HuH-7 (cell line): ENCODE data around the gene CCDC127.
"Not testable (repeated sequence)": the region's sequence is repeated elsewhere in the genome, so short reads cannot be mapped to it uniquely, and the experiment has no call there.

ENCODE experiments used
- DNase-seq: peaks from one replicate; pipeline ENCODE4 v3.0.0; 2011; ENCODE audit warnings: low spot score

CCDC127 gene

DNA sequence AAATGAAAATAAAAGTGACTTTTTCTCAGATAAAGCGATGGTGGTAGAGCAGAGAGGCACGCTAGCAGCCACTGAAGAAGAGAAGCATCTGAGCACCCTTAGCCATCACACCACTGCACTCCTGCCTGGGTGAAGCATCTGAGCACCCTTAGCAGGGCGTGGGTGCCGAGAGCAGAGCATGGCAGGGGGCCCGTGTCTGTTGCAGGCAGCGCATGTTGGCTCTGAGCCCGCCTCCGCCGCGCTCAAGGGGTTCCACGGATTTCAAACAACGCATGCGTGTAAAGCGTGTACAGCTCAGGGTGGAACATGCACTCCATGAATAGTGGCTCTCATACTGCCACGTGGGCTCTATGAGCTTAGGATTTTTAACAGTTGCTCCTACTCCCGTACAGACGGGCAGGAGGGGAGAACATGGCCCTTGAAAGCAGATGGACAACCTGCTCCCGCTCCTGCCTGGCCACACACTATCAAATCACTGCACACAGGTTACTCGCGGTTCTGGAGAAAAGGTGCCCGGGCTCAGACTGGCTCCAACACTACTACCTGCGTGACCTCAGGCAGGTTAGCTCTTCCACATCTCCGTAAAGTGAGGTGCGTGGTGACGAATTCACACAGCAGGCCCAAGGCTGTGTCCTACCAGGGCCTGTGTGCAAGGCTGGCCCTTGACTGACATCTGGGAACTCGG, 14.6 kb downstream of the CCDC127 start:
- no peak for DNase-seq

DNA sequence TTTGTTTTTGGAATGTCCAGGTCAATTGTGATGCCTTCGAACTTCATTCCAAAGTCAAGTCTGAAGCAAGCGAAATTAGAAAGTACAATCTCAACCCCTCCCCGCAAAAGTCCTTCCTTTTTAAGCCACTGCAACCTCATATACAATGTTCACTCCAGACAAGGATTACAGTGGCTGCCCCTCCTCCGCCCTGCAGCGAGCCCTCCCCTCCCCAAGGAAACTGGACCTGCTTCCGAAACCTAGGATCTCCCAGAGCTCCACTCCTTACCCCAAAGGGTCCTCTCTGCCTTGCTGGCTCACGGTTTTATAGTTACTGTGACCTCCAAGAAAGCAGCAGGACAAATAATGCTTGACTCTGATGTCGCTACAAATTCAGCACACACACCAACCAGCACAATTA, 16.3 kb downstream of the CCDC127 start:
- DNase-seq: no peak

DNA sequence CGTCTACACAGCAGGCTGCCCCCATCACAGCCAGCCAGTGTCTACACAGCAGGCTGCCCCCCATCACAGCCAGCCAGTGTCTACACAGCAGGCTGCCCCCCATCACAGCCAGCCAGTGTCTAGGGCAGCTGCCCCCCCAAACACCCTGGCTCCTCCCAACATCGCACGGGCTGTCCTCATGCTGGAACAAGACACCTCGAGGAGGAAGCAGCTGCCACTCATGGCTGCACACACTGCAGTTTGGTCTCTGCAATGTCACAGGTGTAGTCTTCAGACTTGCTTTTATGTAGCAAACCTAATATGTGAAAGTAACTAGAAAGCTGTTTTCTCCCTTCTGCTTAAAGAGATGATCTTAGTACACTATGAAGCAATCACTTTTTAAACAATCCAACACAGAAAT, 17.0 kb downstream of the CCDC127 start:
- no peak for DNase-seq

DNA sequence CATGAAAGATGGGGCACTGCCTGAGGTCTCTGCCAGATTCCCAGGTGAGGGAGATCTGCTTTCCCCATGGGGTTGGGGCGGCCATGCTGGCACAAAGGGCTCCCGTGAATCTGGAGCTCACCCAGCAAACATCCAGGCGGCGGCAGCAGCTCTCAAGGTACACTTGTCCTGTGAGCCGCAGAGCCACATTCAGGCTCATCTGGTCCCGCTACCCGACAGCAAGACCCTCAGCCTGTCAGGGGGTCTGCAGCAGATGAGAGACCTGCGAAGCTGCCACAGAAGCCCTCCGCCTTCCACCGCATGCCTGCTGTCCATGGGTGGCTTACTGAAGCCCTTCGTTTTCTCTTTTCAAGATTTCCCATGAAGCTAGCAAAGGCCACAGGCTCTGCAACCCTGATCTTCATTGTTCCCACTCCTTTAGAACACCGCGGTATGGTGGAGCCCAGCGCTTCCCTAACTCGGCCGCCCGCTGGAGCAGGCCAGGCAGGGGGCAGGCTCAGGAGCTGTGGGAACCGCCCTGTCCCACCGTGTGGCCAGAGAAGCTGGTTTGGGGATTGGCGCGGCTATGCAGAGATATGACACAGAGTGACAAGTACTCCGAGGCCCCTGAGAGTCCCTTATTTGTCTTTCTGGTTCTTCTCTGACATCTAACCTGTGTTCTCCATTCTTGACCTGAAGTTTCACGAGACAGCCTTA, 17.9 kb downstream of the CCDC127 start:
- DNase-seq: no peak

DNA sequence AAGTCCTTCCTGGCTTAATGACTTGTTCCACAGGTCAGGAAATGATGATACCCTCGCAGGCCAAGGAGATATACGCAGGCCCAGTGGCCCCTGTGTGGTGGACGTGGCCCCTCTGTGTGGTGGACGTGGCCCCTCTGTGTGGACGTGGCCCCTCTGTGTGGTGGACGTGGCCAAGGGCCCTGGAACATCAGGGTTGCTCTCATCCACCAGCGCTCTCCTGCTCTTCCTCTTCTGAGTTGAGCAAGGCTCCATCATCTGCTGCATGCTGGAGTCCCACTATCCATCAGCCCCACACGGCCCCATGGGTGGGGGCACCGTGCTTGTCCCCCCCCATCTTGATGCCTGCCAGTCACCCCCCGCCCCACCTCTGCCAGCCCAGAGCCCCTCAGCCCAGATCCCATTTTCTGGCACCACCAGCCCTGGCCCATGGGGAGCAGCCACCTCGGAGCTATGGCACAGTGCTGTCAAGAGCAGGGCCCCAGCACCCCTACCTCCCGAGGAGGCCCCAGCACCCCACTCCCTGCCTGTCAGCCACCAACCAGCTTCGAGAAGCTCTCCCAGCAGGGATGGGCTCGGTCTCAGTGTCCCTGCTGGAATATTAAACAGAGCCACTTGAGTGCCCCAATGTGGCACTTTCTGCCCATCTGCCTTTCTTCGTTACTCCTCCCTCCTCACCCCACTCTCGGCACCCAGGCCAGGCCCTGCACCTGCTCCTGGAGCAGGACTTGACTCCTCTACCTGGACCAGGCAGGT, 18.6 kb downstream of the CCDC127 start:
- no peak for DNase-seq

DNA sequence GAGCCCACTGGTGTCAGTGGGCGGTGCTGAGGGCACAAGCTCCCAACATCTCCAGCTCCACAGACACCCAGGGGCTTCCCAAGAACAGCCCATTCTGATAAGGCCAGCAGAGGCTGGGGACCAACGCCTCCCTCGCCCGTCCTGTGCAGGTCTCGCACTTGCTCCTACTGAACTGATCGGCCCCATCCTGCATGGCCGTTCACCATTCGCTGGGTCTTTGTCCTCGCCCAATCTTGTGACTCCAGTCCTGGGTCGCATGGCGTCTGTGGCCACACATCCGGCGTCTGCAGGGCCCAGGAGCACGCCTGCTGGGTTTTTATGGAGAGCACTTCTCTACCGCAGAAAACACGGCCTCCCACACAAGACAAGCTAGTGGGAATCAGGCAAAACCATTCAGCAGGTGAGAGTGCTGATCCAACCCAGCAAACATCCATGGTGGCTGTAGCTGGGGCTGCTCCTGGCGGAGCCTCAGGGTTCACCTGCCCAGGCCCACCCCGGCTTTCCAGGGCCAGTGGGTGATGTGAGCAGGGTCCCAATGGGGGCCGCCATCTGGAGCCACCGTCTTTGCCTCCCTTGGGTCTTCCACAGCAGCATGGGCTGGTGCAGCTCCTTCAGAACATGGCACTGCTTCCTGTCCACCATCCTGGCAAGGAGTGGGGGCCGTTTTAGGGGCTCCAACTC, 19.3 kb downstream of the CCDC127 start:
- DNase-seq: no peak

DNA sequence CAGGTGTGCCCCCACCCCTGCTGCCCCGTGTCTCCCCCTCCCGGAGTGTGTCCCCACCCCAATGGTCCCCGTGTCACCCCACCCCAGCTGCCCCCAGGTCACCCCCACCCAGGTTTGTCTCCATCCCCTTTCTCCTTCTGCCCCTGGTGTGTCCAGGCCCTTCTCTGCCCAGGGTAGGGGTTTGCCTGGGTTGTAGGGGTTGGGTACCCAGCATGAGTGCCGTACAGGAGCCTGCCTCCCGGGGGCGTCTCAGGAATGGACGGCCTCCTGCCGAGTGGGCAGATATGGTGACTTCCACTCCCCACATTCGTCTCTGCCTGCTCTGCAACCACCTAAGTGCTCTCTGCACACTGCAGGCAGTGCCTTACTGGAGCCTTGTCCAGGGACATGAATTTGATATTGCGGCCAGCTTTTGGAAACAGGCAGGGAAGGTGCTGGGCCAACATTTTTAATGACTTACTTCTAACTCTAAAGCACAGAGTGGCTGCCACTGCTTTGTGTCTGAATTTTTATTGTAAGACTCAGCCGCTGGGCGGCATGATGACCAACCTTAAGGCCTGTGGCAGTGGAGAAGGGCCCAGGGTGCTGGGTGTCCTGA, 20.0 kb downstream of the CCDC127 start:
- DNase-seq: no peak

DNA sequence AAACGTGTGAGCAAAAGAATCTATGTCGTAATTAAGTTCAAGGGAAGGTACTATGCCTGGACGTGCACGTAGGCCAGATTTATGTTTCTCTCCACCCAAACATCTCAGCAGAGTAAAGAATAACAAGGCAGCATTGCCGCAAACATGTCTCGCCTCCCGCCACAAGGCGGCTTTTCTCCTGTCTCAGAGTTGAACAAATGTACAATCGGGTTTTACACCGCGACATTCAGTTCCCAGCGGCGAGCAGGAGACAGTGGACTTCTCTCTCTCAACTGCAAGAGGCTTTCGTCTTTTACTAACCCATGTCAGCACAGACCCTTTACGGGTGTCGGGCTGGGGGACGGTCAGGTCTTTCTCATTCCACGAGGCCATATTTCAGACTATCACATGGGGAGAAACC, 20.9 kb downstream of the CCDC127 start:
- not testable (repeated sequence) for DNase-seq

DNA sequence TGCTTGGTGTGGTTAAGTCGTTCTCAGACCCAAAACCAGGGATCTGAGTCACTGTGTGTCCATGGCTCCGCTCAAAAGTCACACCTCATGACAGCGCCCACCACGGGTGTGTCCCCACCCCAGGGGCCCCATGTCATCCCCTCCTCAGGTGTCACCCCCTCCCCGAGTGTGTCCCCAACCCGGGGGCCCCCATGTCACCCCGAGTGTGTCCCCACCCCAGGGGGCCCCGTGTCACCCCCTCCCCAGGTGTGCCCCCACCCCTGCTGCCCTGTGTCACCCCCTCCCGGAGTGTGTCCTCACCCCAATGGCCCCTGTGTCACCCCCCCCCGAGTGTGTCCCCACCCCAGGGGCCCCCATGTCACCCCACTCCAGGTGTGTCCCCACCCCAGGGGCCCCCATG, 21.6 kb downstream of the CCDC127 start:
- DNase-seq: no peak

DNA sequence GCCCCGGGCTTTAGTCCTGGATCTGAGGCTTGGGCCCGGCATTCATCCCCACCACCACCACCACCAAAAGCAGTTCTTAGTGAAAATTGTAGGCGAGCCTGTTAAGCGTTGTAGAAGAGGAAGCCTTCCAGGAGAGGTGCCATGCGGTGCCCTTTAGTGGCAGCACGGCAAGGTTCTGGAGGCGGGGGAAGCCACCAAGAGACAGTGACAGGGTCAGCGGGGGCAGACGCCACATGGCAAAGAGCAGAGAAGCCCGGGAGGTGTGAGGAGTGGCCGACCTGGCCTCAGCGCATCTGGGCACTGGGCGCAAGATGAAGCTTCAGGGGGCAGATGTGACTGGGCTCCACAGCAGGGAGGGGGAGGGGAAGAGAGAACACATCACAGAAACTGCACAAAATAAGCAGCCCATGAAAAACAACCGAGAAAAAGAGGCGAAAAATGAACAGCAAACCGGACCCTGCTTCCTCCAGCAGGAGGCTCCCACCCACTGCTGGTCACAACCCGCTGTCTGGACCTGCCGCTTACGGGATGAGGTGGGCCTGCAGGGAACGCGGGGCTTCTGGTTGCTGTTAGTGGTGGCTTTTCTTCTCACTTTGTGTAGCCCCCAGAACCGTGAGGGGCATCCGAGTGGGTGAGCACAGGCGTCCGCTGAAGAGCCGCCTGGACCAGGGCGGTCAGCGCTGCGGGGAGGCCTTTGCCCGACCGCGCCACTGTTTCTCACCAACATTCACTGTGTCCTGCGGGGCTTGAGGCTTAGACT, 22.4 kb downstream of the CCDC127 start:
- no peak for DNase-seq

DNA sequence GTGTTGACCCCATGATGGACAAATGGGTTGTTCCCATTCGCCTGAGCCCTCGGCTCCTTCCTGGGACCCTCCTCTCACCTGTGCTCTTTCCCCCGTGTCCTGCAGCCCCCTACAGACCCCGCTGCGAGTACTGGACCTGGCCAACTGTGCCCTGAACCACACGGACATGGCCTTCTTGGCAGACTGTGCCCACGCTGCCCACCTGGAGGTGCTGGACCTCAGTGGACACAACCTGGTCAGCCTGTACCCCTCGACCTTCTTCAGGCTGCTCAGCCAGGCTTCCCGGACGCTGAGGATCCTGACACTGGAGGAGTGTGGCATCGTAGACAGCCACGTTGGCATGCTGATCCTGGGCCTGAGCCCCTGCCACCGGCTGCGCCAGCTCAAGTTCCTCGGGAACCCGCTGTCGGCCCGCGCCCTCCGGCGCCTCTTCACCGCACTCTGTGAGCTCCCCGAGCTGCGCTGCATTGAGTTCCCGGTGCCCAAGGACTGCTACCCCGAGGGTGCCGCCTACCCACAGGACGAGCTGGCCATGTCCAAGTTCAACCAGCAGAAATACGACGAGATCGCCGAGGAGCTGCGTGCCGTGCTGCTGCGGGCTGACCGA, 23.2 kb downstream of the CCDC127 start:
- DNase-seq: no peak

DNA sequence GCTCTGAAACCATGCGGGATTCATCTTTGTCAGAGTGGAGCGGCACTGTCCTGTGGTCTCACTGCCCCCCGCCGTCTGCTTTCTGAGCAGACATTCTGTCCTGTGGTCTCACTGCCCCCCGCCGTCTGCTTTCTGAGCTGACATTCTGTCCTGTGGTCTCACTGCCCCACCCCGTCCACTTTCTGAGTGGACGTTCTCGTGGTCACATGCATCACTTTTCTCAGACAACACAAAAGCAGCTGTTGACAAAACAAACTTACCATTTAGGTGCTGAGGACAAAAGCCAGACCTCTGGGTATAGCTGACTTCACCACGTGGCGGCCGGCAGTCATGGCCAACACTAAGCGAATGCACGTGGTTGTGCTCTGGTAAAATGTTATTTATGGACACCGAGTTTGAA, 23.9 kb downstream of the CCDC127 start:
- DNase-seq: no peak

DNA sequence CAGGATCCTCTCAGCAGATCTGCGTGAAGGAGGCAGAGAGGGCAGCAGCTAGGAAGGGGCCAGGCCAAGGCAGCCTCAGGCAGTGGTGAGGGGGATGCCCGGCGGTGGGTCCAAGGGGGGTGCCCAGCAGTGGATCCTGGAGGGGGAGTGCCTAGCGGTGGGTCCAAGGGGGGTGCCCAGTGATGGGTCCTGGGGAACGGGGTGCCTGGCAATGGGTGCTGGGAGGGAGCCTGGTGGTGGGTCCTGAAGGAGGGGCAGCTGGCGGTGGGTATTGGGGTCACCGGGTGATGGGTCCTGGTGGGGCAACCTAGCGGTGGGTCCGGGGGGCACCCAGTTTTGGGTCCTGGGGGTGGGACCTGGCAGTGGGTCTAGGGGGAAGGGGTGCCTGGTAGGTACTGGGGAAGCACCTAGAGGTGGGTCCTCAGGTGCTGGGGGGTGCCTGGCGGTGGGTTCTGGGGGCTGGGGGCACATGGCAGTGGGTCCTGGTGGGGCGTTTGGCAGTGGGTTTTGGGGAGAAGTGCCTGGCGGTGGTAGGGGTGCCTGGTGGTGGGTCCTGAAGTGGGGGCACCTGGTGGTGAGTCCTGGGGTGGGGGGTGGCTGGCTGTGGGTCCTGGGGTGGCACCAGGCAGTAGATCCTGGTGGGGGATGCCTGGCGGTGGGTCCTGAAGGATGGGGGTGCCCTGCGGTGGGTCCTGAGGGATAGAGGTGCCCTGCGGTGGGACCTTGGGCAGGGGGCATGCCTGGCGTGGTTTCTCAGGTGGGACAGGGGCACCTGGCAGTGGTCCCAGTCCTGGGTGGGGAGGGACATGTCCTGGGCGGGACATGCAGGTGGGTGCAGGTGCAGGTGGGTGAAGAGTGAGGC, 24.8 kb downstream of the CCDC127 start:
- no peak for DNase-seq

DNA sequence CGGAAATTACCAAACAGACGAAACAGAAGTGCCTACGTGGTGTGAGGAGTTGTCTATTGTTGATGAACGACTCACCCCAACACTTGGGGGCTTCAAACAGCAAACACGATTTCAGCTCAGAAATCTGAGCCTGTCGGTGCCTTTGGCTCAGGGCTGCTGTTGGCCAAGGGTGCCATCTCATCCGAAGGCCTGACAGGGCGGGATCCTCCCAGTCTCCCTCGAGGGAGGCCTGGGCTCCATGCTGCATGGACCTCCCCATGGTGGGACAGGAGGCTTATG, 25.3 kb downstream of the CCDC127 start:
- no peak for DNase-seq

DNA sequence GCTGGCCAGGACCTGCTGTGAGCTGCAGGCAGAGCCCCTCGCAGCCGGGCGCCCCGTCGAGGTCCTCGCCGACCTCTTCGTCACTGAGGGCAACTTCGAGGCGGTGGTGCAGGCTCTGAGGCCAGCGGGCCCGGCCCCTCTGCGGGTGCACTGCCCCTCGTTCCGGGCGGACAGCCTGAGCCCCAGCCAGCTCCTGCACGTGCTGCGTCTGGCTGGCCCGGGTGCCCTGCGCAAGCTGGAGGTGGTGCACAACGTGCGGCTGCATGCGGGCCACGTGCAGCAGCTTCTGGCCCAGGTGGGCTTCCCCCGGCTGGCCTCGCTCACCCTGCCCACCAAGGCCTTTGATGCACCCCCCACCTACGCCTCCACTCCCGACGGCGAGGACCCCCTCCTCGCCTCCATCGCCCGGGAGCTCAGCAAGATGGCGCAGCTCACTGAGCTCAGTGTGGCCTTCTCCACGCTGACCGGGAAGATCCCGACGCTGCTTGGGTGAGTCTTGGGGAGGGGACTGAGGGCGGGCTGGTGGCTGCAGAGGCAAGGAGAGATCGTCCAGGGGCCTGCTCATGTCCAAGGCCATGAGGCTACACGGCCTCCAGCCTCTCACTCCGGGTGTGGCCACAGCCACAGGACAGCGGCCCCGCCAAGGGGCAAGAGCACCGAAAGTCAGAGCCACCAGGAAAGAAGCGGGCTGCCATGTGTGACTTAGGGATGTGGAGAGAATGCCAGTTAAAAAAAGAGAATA, 25.8 kb downstream of the CCDC127 start:
- DNase-seq: no peak

DNA sequence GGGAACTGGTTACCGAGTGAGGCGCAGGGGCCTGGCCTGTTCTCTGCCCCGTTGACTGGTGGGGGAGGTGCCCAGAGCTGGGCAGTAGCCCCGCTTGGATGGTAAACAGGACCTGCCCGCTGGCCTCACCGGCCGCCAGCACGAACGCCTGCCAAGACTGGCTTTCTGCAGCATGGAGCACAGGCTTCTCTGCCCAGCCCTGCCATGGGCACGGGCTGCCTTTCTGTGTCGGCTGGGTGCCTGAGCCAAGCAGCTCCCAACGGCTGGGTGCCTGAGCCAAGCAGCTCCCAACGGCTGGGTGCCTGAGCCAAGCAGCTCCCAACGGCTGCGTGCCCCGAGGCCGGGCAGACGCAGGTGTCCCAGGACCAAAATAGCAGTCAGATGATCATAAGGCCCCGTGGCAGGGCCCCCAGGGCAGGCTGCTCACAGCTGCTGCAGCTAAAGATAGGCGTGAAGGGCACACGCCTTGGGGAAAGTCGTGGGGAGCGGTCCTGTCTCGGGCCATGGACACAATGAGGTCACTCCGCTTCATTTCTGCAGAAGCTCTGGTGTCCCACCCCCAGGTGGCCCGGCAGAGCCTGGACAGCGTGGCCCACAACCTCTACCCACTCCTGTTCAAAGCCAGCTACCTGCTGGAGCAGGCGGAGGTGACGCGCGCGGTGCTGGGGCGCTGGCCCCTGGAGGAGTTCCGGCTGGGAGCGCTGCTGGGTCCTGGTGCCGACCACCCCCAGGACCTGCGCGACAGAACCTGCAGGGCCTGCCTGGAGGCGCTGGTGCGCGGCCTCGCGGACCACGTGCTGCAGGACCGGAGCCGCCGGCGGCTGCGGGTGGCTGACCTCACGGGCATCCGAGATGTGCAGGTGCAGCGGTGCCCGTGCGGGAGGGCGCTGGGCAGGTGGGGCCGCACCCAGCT, 26.7 kb downstream of the CCDC127 start, which contains the start of gene LRRC14B:
Gene LRRC14B, plus strand, starts transcription at position 460 of the 913 bp plus-strand sequence. Its CDS starts 44 bp downstream, at position 504.
- DNase-seq: no peak

DNA sequence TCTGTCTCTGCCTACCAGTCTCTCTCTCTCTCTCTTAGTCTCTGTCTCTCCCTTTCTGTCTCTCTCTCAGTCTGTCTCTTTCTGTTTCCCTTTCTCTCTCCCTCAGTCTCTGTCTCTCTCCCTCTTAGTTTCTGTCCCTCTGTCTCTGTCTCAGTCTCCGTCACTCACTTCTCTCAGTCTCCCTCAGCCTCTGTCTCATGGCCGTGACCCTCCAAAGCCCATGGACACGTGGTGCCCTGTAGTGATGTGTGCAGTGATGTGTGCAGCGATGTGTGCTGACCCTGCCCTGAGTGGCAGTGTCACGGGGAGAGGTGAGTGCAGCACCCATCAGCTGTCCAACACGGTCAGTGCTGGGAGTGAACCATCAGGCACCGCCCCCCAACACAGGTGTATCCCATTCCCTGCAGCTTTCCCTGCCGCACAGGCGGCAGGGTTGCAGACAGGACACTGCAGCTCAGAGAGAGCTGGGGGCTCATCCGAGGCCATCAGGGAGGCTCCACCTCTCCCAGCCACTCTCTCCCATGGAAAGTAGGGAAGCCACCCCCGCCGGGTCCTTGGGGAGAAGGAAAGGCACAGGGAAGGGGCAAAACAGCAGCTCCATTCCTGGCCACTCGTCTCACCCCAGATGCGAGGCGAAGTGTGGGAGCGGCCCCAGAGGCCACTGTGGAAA, 27.5 kb downstream of the CCDC127 start:
- no peak for DNase-seq

DNA sequence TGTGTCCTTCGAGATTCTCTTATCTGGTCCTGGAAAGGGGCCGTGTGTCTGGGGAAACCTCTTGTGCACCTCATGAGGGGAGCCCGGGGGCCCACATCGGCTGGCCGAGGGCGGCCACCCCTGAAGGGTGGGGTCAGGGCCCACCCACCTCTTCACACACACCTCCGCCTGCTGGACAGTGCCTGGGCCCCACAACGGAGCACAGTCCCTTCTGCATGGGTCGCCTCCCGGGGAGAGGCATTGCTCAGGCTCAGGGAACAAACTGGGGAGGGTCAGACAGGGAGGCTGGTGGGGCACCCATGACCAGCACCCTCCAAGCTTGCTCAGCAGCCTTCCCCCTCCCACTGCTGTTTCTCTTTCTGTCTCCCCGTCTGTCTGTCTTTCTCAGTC, 28.0 kb downstream of the CCDC127 start:
- no peak for DNase-seq
